Nucleus accumbens (tissue), 56 donors: ENCODE measurements around the gene CEP68.
"Not testable (repeated sequence)": the region's sequence is repeated elsewhere in the genome, so short reads cannot be mapped to it uniquely, and the experiment has no call there.

Experiments
- DNase-seq, 56 donors: peaks; one replicate each; lab custom pipeline; 2025; lab: John Stamatoyannopoulos, UW

The CEP68 gene, protein sequence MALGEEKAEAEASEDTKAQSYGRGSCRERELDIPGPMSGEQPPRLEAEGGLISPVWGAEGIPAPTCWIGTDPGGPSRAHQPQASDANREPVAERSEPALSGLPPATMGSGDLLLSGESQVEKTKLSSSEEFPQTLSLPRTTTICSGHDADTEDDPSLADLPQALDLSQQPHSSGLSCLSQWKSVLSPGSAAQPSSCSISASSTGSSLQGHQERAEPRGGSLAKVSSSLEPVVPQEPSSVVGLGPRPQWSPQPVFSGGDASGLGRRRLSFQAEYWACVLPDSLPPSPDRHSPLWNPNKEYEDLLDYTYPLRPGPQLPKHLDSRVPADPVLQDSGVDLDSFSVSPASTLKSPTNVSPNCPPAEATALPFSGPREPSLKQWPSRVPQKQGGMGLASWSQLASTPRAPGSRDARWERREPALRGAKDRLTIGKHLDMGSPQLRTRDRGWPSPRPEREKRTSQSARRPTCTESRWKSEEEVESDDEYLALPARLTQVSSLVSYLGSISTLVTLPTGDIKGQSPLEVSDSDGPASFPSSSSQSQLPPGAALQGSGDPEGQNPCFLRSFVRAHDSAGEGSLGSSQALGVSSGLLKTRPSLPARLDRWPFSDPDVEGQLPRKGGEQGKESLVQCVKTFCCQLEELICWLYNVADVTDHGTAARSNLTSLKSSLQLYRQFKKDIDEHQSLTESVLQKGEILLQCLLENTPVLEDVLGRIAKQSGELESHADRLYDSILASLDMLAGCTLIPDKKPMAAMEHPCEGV

DNA sequence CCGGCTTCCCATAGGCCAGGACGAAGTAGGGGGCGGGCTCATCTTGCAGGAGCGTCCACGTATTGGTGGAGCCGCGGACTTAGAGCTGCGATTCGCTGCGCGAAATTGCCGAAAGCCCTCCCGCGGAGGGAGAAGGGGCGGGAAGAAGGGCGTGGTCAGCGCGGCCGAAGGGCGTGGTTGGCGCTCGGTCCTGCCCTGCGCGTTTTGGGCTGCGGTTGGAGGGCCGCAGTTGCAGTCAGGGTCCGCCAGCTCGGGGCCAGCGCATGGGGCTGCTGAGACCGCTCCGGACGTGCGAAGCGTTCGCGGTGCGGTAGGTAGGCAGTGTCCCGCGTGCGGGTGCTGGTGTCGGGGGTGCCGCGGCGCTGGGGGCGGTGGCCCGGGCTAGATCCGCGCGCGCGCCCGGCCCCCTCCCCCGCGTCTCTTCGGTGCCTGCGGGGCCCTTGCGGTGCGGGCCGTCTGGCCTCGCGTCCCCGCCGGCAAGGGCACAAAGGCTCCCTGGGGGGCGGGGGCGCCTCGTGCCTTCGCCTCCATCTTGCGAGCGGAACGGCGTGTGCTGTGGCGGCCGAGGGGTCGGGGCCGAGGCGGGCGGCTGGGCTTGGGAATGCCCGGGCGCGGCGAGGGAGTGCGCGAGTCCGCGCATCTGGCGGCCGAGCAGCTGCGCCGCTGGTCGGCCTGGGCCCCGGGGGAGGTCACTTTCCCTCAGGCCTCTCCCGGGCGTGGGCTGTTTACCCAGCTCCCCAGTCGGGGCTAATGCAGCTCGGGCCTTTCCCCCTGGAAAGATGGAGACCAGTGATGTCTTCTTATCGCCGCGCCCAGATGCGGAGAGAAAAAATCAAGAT is at the start of gene CEP68:
TSS of gene CEP68 (plus strand) at position 202 of the 839 bp plus-strand sequence. CDS start 13,029 bp downstream, outside the sequence.
- peak; percentile 71 to 98 (median 95) for DNase-seq

DNA sequence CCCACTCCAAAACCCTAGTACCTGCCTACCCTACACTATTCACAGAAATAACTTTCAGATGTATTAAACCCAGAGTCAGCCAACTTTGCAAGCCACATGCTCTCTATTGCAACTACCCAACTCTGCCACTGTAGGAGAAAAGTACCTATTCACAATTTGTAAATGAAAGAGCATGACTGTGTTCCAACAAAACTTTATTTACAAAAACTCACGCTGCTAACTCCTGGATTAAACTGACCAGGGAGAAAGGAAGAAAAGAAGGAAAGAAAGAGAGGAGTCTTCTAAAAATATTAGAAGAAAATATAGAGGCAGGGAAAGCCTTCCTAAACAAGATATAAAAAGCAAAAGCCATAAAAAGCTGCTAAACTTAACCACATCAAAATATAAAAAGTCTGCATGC is 42.4 kb upstream of the CEP68 start:
- DNase-seq: no peak

DNA sequence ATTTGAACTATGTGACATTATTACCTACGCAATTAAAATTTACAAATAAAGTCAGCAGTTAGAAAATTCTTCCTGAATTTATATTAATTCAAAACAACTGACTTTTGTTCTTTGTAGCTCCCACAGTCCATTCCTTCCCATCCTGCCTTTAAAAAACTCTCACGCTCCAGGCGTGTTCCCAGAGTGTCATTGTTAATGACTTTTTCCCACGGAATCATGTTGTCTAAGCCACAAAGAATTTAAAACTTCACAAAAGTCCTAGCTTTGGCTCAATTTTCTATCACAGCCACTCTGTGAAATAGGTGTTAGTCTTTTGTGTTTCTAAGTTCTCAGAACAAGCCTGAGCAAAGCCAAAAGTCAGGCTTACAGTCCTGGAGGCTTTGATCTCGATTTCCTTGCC is 40.5 kb upstream of the CEP68 start:
- no peak for DNase-seq

DNA sequence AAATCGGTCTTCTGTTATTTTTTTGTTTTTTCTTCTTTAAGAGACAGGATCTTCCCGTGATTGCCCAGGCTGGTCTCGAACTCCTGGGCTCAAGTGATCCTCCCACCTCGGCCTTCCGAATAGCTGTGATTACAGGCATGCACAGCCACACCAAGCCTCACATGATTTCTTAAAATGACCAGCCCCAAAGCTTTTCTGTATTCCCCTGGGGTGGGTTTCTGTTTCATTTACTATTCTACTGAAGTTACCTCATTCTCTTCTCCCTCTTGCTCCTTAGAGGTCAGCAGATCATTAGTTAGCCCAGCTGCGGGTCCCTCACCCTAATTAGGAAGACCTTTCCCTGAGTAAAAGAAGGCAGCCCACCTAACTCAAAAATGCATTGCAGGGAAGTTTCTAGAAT is 39.4 kb upstream of the CEP68 start:
- no peak for DNase-seq

DNA sequence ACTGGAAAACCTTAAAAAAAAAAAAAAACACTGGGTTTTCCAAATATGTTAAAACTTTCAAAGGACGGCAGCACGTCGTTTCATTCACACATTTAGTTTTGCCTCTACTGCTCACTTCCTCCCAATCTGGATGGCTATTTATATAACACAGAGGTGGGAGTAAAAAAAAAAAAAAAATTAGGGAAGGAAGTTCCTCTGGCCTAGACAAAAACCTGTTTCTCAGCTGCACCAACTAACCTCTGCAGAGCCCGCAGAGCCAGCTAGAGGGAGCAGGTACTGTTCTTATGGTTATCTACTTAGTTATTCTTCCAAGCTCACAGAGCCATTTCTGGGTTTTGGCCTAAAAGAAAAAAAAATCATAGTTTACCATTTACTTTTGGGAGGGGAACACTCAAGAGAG is 38.9 kb upstream of the CEP68 start:
- DNase-seq: peak in 13 of 56 donors; percentile 6 to 51 (median 19)

DNA sequence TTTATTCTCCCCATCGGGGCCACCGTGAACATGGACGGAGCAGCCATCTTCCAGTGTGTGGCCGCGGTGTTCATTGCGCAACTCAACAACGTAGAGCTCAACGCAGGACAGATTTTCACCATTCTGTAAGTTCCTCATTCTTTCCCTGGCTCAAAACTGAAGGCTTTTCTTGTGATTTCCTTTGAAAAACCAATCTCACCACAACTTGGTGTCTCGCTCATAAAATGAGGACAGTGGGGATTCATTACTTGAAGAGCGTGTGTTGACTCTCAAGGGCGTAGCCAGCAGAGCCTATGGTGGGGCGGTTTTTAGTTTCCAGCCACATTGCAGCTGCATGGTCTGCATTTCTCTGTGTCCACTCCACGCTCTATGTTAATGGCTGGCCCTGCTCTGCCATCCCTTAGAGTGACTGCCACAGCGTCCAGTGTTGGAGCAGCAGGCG is 38.1 kb upstream of the CEP68 start:
- DNase-seq: peak in 5 of 56 donors; percentile 4 to 32 (median 16)

DNA sequence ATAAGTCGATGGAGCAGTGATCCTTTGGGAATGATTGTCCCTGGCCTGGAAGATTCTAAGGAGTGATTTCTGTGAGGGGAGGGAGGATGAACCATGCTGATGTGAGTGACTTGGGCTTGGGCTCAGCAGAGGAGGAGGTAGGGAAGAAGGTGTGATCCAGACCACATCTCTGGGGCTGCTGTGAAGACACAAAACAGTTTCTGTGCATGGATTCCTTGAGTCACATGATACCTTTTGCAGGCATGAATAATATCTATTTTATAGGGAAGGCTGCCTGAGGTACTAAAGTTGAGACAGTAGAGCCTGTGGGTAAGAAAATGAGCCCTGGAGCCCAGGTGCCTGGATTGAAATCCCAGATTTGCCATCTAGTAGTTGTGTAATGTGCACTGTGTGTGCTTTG is 37.2 kb upstream of the CEP68 start:
- DNase-seq: no peak

DNA sequence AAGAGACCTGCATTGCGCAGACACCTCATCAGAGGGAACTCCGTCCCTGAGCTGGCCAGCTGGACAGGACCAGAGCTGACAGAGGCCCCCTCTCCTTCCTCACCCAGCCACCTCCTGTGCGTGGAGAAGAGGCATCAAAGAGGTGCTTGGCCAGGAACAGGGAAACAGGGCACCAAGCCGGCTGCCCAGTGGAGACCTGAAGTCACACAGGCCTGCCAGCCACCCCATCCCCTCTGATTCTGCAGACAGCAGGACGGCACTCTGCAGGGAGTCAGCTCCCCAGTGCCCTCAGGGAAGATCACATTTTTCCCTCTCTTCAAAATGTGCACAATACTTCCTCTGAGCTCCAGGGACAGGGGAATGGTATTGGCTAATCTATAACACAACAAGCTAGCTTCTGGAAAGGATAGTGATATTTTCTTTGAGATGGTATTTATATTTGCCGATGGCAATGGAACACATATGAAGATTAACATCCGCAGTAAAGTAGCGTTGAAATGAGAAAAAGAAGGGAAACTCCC is 36.5 kb upstream of the CEP68 start:
- no peak for DNase-seq

DNA sequence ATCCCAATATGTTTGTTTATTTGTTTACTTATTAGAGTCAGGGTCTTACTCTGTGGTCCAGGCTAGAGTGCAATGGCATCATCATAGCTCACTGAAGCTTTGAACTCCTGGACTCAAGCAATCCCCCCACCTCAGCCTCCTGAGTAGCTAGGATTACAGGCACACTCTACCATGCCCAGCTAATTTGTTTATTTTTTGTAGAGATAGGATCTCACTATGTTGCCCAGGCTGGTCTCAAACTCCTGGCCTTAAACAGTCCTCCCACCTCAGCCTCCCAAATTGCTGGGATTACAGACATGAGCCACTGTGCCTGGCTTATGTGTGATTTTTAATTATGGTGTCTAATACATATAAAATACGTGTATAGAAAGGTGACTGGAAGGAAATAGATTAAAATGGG is 36.0 kb upstream of the CEP68 start:
- DNase-seq: not testable (repeated sequence)

DNA sequence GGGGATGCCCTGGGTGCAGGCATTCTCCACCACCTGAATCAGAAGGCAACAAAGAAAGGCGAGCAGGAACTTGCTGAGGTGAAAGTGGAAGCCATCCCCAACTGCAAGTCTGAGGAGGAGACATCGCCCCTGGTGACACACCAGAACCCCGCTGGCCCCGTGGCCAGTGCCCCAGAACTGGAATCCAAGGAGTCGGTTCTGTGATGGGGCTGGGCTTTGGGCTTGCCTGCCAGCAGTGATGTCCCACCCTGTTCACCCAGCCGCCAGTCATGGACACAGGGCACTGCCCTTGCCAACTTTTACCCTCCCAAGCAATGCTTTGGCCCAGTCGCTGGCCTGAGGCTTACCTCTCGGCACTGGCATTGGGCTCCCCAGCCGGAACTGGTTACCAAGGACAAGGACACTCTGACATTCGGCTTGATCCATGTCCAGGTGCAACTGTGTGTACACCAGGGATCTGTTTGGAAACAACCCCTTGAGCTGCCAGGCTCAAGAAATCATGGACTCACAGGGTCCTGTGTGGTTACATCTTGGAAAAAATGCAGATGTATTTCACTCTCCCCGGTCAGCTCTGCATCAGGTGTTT is 35.2 kb upstream of the CEP68 start:
- DNase-seq: no peak

DNA sequence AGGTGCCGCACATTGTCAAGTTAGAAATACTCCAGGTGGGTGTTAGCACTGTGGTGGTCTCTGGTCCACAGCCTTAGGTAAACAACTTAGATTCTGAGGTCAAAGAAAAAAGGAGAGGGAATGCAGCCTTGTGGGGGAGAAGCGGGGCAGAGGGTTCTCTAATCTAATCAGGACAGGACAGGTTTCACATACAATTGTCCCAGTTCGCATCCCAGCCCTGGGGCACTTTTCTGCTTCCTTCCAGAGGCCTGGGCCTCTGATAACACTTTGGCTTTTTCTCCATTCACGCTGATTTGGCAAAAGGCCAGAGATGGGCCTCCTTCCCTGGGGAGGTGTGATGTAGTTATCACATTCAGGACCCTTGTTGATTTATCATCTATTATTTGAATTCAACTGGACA is 34.5 kb upstream of the CEP68 start:
- DNase-seq: no peak

DNA sequence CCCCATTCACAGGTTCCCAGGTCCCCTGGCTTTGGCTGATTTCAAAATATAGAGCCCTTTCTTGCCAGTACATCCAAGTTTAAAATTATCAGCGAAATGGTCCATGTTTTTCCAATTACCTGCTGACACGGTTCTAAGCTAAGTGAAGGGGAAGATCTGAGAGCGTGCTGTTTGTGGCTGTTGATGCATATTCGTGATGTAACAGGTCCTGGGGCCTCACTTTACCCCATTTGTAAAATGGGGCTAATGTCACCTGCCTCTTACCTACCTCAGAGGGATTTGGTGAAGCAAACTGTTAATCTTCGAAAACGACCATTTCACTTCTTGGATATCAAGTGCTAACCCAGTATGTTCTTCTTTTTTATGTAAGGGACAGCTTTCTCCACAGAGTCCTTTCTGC is 34.0 kb upstream of the CEP68 start:
- DNase-seq: no peak

DNA sequence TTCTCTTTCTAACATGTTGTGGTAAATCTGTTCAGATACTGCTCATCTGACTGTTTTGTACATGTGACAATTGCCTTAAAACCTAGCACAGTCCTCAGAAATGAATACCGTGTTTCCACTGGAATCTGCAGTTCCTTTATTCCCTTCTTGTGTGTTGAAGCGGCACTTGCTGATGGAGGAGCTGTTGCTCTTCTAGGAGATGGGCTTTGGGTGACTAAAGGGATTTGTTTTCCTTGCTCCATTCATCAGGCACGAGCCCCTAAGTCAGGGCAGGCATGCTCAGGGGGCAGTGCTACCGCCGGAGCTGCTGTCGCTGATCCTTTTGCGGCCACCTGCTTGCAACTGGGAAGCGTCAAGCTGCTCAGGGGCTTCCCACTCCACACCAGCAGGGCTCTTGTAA is 32.5 kb upstream of the CEP68 start:
- DNase-seq: no peak

DNA sequence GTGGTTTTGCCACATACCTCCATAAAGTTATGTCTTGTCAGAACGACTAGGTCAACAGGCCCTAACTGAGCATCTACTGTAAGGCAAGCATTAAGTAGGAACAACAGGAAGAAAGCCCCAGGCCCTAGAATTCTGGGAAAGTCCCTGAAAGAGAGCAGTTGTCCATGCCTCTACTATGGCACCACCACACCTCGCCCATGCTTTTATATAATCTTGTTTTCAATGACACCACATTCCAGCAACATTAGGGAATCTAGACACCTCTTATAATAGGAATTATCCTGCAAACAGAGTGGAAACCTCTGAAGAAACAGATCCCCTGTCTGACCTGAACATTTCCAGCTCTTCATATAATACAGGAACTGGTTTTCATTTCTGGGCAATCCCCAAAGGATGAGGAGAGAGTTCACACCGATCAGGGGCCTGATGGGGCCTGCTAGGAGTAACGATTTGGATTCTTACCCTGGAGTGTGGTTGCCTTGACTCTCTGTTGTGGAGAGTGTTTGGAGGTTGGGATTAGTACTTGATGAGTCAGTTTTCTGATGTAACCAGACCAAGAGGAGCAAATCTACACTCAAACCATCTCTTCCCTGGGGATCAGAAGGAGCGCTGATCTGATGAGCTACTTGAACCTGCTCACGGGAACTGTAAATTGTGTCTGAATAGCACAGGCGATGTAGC is 31.9 kb upstream of the CEP68 start:
- no peak for DNase-seq

DNA sequence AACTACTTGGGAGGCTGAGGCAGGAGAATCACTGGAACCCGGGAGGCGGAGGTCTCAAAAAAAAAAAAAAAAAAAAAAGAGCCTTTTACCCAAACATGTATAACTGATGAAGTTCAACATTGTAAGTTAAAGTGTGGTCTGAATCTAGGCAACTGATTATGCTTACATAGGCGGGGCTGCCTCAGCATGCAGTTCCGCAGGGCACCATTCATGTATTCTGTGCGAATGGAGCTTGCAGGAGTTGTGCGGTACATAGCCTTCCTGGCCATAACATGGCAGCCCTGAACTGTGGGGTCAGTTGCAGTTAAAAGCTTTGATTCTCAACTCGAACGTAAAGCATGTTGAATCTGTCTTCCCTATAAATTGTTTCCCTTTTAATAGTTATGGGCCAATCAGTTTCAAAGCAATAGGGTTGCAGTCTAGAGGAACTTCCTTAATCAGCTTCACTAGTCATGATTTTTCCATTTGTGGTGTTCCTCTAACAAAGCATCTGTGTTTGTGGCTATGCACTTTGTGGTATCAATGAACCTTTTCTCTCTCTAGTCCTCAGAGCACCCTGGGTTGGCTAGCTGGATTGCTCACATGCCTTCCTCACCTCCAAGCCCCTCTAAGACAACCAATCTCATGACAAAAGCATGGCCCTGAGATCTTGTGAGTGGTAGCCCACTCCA is 30.6 kb upstream of the CEP68 start:
- no peak for DNase-seq

DNA sequence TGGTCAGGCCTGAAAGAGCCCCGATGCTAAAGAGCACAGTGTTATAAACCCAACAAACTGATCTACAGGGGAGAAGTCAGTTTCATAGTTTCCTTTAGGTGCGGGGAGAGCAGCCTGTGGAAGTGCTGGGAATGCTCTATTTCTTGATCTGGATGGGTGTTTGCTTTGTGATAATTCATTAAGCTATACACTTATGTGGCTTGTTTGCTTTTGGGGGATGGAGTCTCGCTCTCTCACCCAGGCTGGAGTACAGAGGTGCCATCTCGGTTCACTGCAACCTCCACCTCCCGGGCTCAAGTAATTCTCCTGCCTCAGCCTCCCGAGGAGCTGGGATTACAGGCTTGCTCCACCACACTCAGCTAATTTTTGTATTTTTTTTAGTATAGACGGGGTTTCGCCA is 30.1 kb upstream of the CEP68 start:
- DNase-seq: no peak

DNA sequence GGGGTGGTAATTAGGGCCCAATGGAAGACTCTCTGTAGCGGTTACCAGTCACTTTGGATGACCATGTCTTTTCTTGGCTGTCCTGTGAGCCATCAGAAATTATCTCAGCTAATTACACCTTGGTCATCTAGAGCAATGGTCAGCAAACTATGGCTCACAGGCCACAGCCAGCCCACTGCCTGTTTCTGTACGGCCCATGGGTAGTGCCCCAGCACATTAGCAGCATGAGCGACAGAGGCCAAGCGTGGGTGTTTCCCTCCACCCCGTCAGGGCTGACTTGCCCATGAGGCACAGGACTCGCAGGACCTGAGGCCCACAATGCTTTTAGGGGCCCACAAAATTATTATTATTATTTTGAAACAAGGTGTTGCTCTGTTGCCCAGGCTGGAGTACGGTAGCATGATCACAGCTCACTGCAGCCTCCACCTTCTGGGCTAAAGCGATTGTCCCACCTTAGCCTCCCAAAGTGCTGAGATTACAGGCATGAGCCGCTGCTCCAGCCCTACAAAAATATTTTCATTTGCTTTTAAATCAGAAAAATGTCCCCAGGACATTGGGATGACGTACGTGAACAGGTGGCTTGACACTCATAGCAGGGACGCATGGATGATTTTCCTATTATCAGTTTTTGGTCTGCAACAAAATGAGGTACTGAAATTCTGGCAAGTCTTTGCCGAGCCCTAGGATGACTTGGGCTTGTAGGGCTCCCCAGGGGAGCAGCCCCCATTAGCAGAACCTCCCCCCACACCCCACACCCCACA is 29.3 kb upstream of the CEP68 start:
- no peak for DNase-seq

DNA sequence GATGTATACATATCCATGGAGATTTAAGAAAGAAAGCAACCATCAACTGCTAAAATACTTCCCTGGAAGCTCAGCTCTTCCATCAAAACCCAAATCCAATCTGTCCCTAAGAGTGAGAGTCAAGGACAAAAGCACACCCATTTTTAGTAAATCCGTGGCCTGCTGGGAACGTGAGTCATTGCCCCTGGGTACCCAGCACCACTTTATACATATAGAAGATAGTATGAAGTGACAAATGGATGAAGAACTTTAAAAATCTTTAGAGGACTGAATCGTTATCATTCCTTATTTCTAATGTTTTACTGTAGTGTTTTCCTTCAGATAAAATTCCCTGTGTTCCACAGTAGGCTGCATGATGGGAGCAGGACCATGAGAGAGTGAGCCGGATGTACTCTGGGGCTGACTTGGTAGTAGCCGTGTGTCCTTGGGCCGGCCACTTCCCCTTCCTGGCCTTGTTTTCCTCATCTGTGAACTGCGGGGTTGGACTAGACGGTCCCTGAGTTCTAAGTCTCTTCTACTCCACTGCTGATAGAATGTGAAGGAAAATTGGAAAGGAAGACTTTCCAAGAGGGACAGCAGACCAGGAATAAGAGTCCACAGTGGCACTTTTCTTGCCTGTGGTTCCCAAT is 28.5 kb upstream of the CEP68 start:
- DNase-seq: no peak
